ENCODE results near the gene CHID1.
A peak's percentile ranks its signal among the peaks of the same experiment; 100 is the strongest.

CHID1 gene

GRCh38 chr11:862081-862661, 48.4 kb downstream of the CHID1 start:
- no peak for DNase-seq

DNA sequence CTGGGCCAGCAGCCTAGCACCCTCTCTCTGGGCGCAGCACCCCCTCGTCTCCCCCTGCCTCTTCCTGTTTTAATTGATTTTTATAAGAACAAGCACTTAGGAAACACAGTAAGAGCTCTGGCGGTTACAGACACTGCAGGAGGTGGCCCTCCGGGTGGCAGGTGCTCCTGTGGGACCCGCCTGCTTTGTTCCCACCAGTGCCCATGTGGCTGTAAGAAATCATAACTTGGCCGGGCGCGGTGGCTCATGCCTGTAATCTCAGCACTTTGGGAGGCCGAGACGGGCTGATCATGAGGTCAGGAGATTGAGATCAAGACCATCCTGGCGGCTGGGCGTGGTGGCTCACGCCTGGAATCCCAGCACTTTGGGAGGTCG, 49.5 kb downstream of the CHID1 start:
- DNase-seq: no peak

- no peak for DNase-seq
Observed at GRCh38 chr11:860234-861104, 50.1 kb downstream of the CHID1 start.

GRCh38 chr11:859394-860131, 51.0 kb downstream of the CHID1 start:
- no peak for DNase-seq

DNA sequence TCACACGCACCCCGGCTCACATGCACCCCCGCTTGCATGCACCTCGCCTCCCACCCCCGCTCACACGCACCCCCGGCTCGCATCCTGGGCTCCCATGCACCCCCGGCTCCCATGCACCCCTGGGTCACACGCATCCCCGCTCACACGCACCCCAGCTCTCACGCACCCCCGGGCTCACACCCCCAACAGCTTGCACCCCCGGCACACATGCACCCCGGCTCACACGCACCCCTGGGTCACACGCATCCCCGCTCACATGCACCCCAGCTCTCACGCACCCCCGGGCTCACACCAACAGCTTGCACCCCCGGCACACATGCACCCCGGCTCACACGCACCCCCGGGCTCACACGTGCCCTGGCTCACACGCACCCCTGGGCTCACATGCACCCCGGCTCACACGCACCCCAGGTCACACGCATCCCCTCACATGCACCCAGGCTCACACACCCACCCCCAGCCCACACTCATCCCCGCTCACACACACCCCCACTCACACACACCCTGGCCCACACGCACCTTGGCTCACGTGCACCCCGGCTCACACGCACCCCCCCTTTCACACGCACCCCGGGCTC, 51.8 kb downstream of the CHID1 start:
- no peak for DNase-seq

DNA sequence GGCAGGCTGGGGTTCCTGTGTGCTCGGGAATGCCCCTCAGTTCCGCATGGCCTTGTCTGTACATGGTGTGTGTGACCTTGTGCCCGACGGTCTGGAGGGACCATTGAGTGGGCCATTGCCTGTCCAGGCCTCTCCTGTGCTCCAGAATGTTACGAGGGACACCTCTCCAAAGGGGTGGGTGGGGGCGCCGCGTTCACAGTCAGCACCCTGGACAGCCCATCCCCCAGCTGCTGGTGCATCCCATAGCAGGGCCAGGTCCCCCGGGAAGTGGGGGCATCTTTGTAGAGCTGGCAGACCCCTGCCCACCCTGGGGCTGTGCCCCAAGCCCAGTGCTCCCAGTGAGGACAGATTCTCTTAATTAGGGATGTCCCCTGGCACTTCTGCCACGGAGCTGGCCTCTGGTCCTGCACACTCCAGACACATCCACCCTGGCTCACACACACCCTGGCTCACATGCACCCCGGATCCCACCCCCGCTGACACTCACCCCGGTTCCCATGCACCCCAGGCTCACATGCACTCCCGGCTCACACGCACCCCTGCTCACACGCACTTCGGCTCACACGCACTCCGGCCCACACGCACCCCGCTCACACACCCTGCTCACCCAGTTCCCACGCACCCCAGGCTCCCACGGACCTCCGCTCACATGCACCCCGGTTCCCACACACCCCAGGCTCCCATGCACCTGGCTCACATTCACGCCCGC, 52.4 kb downstream of the CHID1 start:
- no peak for DNase-seq

DNA sequence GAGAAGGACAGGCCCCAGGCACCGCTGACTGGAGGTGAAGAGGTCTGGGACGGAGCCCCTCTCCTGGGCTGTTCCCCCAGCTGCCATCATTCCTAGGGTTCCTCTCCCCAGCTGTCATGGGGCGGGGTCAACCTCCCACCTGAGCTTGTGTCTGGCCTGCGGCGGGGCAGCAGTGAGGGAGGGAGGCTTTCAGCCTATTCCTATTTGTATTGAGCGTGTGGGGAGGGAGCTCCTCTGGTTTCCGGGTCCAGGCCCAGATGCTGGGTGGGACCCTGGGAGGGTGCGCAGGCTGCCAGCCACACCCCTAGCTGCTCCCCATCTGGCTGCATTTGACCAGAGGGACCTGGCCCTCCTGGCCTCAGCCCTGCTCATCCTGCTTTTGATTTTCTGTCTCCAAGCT, 54.2 kb downstream of the CHID1 start:
- DNase-seq: no peak

GRCh38 chr11:855796-856195, 54.8 kb downstream of the CHID1 start:
- no peak for DNase-seq

GRCh38 chr11:855330-855674, 55.3 kb downstream of the CHID1 start:
- no peak for DNase-seq

DNA sequence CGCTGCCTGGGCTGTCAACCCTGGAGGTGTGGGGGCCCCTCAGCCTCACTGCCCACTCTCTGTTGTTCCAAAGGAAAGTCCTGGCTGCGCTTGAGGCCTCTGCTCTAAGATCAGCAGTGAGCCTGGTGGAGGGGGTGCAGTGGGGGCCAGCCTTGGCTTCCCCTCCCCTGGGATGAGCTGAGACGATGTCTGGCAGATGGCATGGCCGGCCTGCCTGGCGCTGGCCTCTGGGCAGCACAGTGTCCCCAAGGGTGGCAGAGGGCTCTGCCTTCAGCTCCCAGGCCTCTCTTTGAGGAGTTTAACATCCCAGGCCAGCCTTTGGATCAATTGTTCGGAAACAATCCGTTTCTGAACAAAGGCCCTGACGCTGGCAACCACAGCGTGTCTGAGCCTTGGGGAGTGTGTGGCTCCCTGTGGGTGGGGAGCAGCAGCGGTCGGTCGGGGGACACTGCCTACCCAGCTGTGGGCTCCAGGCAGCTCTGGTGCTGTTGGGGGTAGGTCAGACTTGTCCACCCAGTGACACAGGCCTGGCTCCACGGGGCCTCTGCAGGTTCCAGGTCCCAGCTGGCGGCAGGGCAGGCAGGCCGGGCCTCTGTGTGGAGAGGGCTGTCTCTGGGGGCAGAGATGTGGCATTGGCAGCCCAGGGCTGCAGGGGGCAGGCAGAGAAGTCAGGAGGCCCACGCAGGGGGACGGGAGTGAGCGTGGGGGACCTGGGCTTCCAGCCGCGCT, 55.8 kb downstream of the CHID1 start:
- DNase-seq: no peak

- DNase-seq: no peak
Observed at GRCh38 chr11:853682-854448, 56.7 kb downstream of the CHID1 start.

DNA sequence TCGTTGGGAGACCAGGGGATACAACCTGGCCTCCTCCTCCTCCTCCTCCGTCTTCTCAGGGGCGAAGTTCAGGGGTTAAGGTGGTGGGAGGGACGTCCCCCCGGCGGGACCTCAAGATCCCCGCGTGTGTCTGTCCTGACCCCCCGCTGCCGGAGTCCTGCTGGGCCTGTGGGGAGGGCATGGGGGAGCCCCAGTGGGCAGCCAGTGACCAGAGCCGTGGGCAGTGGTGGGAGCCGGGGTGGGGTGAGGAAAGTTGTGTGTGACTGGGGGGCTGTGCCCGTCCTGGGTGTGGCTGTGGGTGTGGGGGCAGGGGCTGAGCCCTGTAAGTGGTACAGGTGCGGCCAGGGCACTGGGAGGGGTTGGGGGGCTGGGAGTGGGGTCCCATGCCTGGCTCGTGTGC, 57.8 kb downstream of the CHID1 start:
- no peak for DNase-seq

GRCh38 chr11:850775-851763, 59.5 kb downstream of the CHID1 start:
- no peak for DNase-seq

- no peak for DNase-seq
Observed at GRCh38 chr11:849951-850774, 60.4 kb downstream of the CHID1 start.

DNA sequence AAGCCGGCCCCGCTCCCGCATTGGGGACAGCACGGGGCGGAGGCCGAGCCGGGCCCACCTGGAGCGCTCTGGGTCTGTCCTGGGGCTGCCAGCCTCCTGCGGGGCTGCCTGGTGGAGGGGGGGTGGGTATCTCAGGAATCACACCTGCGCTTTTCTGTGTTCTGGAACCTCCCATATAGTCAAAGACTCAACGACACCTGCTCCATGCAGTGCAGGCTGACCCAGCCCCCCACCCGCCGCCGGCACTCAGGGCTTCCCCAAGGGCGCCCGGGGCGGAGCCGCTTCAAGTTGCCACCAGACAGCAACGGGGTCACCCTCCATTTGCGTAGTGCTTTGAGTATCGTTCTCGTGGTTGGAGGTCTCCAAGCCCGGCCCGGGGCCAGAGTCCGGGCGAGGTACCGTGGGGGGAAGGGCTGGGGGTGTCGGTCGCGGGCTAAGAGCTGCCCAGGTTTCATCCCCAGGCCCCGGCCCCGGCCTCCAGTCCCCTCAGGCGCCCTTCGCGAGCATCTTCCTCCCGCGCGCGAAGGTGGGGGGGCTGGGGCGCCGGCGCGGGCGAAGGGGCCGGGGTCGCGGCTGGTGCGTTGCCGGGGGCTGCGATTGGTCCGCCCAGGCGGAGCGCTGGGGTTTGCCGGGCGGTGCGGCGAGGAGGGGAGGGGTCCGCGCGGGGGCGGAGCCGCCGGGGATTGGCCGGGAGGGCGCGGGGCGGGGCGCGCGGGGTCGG, 61.3 kb downstream of the CHID1 start:
- peak; percentile 14 for DNase-seq

- DNase-seq: peak; percentile 48
Observed at GRCh38 chr11:848380-848931, 62.2 kb downstream of the CHID1 start.

DNA sequence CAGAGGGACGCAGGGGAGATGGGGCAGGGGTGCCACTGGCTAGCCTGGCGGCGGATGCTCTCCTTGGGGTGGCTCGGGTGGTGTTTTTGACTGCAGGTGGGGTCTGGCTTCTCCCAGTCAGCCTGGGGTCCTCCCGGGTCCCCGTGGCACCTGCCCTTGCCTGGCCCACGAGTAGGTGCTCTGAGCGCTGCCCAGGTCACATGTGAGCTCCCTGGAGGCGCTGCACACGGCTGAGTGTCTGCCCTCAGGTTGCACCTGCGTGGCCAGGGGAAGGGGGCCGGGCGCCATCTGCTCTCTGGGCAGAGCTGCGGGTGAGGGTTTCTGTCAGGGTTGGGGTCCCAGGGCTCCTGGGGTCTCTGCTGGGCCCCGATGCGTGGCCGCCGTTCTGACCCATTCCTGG, 62.7 kb downstream of the CHID1 start:
- no peak for DNase-seq

DNA sequence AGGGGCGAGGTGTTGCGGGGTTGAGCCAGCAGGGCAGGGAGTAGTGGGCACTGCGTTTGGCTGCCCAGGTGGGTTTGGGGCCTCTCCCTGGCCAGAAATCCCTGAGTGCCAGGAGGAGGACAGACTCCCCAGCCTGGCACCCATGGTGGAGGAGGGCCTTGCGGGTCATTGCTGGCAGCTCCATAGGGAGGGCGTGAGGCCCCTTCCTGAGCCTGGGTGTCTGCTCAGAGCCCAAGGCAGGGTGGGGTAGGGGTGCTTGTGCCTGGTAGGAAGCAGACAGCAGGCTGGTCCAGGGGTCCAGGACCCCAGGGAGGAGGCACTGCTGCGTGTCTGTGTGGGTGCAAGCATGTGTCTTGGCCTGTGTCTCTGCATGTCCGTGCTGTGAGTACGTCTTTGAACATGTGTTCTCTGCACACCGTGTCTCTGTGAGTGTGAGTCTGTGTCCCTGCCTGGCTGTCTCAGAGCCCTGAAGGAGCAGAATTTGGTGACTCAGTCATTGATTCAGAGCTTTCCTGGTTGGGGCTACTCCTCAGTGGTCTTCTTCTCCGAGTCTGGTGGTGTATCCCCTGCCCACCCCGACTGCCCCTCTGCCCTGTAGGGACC, 64.0 kb downstream of the CHID1 start:
- DNase-seq: no peak

Data from effector CD8-positive, alpha-beta T cell (primary cell).